ENCODE measurements around the gene TRAF7. TPM values are rescaled to one million over a fixed set of nuclear protein-coding genes. Genes with fewer than 3 reads are reported as not detected.

TRAF7 gene
- total RNA-seq, result 70.4 and 97.4 TPM in 2 replicates

DNA sequence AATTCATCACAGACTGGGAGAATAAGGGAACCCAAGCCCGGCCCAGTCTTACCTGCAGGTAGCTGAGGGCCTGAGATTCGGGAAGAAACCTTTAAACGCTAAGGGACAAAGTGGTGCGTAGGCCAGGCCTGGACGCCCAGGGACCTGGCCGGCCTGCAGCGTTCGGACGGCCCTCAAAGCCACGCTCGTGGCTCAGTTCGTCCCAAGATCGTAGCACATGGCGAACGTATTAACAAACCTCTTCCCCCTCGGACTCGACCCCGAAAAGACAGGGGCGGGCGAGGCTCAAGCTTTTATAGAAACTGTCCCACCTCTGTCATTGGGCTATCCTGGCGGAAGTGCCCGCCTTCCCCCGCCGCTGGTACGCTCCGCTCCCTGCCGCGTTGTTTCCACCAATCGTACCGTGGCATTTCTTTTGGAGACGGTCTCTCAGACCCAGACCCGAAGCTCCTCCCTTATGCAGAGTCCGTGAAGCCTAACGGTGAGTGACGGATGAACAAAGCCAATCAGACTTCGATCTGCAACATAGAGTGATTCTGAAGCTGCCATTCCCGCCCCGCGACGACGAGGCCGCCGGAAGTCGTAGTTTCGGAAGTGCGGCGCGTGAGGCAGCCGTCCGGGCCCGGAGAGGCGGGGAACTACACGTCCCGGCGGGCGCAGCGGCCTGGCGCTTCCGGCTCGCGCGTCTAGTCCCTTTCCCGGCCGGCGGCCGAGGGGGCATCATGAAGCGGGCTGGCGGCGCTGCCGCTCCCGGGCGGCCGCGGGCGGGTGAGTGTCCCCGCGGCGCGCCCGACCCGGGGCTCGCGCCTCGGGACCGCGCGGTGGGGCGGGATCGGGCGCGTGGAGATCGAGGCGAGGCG lies at the start of gene TRAF7:
TRAF7 (plus strand) TSS at position 692 of the 860 bp plus-strand sequence. CDS start 8,139 bp downstream, outside the sequence.

DNA sequence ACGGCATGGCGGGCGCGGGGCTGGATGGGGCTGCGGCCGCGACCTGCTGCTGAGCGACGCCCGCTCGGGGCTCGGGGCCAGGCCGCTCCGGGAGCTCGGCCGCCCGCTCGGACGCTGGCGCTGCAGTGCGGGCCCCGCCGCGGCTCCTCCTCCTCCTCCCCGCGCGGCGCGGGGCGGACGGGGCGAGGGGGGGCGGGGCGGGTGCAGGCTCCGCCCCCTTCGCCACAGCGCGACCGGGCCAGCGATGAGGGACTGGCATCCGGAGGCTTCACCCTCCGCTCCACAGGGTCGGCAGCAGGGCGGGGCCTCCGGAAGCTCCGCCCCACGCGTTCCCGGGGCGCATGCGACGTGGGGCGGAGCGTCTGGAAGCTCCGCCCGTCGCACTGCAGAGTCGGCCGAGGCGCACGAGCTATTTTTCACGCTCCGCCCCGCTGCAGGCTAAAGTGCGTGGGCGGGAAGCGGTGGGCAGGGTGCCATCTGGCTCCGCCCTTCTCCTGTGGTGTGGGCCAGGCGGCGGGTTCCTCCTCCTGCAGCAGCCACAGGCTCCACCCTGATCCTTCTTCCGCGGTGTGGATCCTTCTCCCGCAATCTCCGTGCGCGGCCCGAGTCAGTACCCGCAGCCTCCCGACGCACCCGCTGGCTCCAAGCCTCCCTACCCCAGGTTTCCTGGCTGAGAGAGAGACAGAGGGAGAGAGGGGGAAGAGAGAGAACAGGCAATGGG lies 19.7 kb upstream of the TRAF7 start, which contains the start of gene PKD1:
PKD1 (minus strand) TSS at position 129 of the 721 bp plus-strand sequence. CDS start 209 bp downstream, outside the sequence.

DNA sequence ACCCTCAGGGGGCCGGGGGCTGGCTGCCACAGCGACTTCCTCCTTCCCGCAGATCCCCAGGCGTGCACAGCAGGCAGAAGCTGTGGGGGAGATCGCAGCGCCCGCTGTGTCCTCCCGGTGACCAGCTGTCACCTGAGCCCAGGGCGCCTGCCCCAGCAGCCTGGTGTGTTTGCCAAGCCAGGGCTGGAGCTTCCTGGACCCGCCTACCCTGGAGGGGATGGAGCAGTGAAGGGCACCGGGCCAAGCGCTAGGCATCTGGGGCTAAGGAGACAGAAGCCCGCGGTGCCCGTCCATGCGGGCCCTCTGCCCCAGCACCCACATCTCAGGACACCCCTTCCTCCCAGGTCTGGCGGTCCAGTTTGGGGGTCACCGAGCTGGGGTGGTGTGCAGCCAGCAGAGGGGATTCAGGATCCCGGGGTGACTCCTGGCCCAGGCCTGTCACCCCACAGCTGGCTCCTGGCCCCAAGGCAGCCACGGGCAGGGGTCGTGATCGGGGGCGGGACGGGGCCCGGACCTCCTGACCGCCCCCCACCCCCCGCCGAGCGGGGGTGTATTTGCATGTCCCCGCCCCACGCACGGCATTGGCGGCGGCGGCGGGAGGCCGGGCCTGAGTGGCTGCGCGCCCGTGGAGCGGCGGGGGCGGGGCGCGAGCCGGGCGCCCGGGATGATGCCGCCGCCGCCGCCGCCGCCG lies 7.5 kb upstream of the TRAF7 start, which contains the start of gene RAB26:
RAB26 (plus strand) TSS at position 645 of the 691 bp plus-strand sequence. CDS start 159 bp downstream, outside the sequence.

DNA sequence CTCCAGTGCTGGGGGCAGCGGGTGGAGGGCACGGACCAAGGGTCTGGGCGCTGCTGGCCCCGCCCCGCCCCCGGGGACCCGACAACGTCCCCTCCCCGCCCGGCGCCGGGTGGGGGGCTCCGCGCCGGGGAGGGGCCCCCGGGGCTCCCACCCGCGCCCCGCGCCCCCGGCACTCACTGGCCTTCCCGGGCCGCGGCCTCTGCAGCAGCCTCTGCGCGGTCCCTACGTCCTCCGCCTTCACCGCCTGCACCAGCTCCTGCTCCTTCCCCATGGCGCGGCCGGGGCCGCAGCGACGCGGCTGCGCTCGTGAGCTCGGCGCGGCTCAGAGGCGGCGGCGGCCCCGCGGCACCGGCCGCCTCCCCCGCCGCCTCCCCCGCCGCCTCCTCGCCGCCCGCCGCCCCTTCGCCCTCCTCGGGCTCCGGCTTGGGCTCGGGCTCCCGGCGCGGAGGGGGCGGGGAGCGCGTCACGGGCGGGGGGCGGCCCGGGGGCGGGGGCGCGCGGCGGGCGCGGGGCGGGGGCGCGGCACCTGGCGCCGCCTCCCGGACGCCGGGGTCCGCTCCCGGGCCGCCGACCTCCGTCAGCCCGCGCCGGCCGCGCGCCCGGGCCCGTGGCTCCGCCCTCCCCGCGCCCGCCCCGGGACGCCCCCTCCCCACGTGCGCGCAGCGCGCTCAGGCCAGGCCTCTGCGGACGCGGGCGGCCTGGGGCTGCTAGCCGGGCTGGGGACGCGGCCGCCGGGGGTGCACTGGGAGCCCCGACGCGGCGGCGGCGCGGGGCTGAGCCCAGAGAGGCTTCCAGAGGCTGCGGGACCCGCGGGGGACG lies 40.8 kb downstream of the TRAF7 start, which contains the start of gene CASKIN1:
CASKIN1 (minus strand) TSS at position 444 of the 819 bp plus-strand sequence; CDS start at position 271, 173 bp downstream.

DNA sequence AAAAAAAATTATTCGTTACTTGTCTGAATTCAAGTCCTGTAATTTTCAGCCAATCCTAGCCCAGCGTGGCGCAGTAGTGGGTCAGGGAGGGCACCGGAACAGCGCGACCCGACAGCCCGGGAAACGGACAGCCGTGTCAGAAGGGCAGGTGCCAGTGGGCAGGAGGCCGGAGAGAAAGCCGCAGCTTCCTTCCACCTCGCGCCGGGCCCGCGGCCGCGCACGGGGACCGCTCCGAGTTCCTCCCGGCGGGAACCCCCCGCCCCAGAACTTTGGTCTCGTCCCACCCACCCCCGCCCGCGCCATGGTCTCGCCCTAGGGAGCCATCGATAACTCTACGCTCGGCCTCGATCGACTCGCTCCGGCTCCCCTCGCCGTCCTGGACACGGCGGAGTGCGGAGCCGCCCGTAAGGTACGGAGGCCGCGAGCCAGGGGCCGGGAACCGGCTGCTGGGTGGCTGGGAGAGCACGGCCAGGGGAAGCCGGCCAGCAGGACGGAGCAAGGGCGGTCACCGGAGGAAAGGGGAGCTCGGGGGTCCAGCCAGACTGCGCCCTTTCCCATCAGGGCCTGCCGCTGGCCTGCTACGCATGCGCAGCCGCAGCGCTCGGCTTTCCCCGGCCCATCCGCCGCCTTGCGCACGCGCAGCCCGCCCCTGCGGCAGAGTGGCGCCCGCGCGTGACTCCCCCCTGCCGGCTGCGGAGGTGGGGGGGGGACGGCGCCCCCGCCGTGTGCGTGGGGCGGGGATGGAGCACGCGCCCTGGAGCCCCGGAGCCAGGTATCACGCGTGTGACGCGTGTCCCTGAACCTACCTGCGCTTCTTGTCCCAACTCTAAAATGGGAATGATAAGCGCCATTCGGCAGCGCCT lies 49.8 kb downstream of the TRAF7 start, which contains the start of gene MLST8:
MLST8 (plus strand) TSS at position 351 of the 863 bp plus-strand sequence. CDS start 632 bp downstream, outside the sequence.

DNA sequence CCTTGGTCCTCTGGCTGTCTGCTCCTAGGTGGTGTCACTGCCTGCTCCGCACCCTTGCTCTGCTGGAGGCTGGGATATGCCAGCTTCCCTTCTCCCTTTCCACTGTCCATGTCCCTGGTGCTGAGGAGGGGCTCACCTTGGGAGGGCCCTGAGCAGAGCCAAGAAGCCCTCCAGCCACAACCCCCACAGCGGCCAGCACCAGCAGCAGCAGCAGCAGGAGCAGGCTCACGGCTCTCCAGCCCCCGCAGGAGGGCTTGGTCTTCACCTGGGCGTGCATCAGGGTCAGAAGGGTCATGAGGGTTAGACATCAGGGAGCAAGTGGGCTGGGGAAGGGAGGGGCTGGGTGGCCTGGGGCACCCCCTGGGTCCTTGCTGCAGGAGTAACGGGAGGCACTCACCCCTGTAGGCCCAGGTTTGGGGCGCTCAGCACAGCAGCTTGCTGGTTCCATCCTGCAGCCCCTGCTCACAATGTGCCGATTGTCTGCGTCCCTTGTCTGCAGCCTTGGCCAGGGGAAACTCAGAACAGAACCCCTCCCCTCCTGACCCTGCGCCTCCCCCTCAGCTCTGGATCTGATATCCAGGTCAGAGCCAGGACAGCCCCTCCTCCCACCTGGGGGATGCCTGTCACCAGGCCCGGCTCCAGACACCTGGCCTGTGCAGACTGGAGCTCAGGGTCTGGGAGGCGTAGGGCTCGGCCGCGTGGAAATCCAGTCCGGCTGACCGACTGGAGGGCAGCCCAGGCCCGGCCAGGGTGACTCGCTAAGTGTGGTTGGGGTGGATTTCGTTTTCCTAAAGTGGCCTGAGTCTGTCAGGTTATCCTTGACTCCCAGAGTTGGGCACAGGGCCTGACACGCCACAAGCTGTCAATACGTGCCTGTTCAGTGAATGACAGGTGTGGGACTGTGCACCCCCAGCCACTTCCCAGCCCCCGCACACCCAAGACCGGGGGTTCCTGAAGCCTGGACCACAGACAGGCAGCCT lies 55.1 kb downstream of the TRAF7 start, which contains the start of gene BRICD5:
BRICD5 (minus strand) TSS at position 478 of the 980 bp plus-strand sequence; CDS start at position 448, 30 bp downstream.

DNA sequence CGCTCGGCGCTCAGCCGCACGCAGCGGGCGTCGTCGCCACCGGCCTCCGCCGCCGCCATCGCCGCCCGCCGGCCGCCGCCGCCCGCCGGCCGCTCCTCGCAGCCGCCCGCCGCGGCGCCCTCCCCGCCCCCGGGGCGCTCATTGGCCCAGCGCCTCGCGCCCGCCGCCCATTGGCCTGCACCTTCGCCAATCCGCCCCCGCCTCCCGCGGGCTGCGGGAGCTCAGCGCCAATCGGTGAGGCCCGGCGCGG lies 59.1 kb downstream of the TRAF7 start, which contains the start of gene PGP:
PGP (minus strand) TSS at position 122 of the 250 bp plus-strand sequence; CDS start at position 59, 63 bp downstream.

DNA sequence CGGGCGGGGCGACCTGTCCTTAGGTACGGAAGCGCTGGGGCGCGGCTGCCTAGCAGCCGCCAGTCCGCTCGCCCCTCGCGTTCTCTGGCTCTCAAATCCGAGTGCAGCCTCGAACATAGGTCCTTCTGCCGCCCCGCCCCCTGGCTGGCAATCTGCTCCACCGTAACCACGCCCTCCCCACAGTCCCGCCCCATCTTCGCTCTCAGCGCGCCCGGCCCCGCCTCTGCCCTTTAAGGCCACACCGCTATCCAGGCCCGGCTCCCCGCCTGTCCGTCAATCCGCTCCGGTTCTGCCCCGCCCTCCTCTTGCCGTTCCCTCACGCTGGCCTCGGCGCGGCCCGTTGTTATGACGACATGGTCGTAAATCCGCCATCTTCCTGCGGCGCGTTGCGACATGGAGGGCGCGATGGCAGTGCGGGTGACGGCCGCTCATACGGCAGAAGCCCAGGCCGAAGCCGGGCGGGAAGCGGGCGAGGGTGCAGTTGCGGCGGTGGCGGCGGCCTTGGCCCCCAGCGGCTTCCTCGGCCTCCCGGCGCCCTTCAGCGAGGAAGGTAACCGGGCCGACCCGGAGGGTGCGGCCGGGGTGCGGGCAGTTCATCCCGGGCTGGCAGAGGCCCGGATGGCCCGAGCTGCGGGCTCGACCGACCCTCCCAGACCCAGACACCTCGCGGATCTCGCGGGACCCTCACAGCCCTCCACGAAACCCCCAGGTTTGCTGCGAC lies 67.8 kb downstream of the TRAF7 start, which contains the start of gene E4F1:
E4F1 (plus strand) TSS at position 371 of the 721 bp plus-strand sequence; CDS start at position 394, 23 bp downstream.

Other genes with a start within 250 kb of the TRAF7 start
- not detected in 2 replicates for gene HS3ST6, start 237.4 kb upstream of the TRAF7 start, total RNA-seq
- gene MSRB1, start 212.6 kb upstream of the TRAF7 start, total RNA-seq, result 5.0 and 7.1 TPM in 2 replicates
- gene RPL3L, start 201.1 kb upstream of the TRAF7 start, total RNA-seq, result 0.07 TPM in 1 of 2 replicates, not detected in the other
- 123 and 126 TPM in 2 replicates for gene NDUFB10, start 196.2 kb upstream of the TRAF7 start, total RNA-seq
- 1,723 and 1,779 TPM in 2 replicates for gene RPS2, start 191.0 kb upstream of the TRAF7 start, total RNA-seq
- gene RNF151, start 188.9 kb upstream of the TRAF7 start, total RNA-seq, result not detected in 2 replicates
- 43.1 and 56.3 TPM in 2 replicates for gene TBL3, start 183.7 kb upstream of the TRAF7 start, total RNA-seq
- gene NOXO1, start 174.3 kb upstream of the TRAF7 start, total RNA-seq, result not detected in 2 replicates
- 8.1 and 15.1 TPM in 2 replicates for gene GFER, start 171.6 kb upstream of the TRAF7 start, total RNA-seq
- gene SYNGR3, start 165.8 kb upstream of the TRAF7 start, total RNA-seq, result 4.0 and 12.5 TPM in 2 replicates
- gene ZNF598, start 146.0 kb upstream of the TRAF7 start, total RNA-seq, result 16.4 and 29.0 TPM in 2 replicates
- 0.85 and 1.0 TPM in 2 replicates for gene NPW, start 136.0 kb upstream of the TRAF7 start, total RNA-seq
- gene NHERF2, start 128.9 kb upstream of the TRAF7 start, total RNA-seq, result 66.8 and 76.2 TPM in 2 replicates
- gene NTHL1, start 107.9 kb upstream of the TRAF7 start, total RNA-seq, result 19.2 and 22.6 TPM in 2 replicates
- 57.9 and 73.0 TPM in 2 replicates for gene TSC2, start 107.8 kb upstream of the TRAF7 start, total RNA-seq
- 276 and 395 TPM in 2 replicates for gene PKD1, start 19.9 kb upstream of the TRAF7 start, total RNA-seq
- 1.2 and 3.1 TPM in 2 replicates for gene RAB26, start 7.2 kb upstream of the TRAF7 start, total RNA-seq
- gene CASKIN1, start 40.8 kb downstream of the TRAF7 start, total RNA-seq, result 0.20 and 1.7 TPM in 2 replicates
- gene MLST8, start 49.7 kb downstream of the TRAF7 start, total RNA-seq, result 24.3 and 28.1 TPM in 2 replicates
- 1.2 and 2.2 TPM in 2 replicates for gene BRICD5, start 55.1 kb downstream of the TRAF7 start, total RNA-seq
- gene PGP, start 59.1 kb downstream of the TRAF7 start, total RNA-seq, result 6.1 and 11.0 TPM in 2 replicates
- gene E4F1, start 67.8 kb downstream of the TRAF7 start, total RNA-seq, result 24.2 and 32.3 TPM in 2 replicates
- gene DNASE1L2, start 80.7 kb downstream of the TRAF7 start, total RNA-seq, result 0.65 and 0.92 TPM in 2 replicates
- 17.9 and 23.9 TPM in 2 replicates for gene ECI1, start 95.8 kb downstream of the TRAF7 start, total RNA-seq
- 45.6 and 57.1 TPM in 2 replicates for gene RNPS1, start 112.3 kb downstream of the TRAF7 start, total RNA-seq
- 13.0 and 16.0 TPM in 2 replicates for gene ABCA3, start 184.9 kb downstream of the TRAF7 start, total RNA-seq